Ureter (tissue), 1 donor: ENCODE results near the gene LRRC63. TPM values are rescaled to one million over a fixed set of nuclear protein-coding genes. Genes with fewer than 3 reads are reported as not detected.
"Not testable (repeated sequence)": the region's sequence is repeated elsewhere in the genome, so short reads cannot be mapped to it uniquely, and the experiment has no call there.

Experiments
- DNase-seq: peaks from one replicate; pipeline ENCODE4 v3.0.0-alpha.2; 2020; ENCODE audit warnings: low spot score
- total RNA-seq: library from RNA; stranded (reverse); gene quantifications from one replicate; pipeline ENCODE4 v1.2.4, GENCODE V29; 2023
- donor health status: DM: yes; HTN: yes; CAD: no.

Gene LRRC63
- total RNA-seq, 1 donor from 2014 or later, result 0.83 TPM

- DNase-seq, result no peak
Observed at GRCh38 chr13:46265292-46265691, 53.6 kb downstream of the LRRC63 start.

GRCh38 chr13:46267166-46267565 is 55.4 kb downstream of the LRRC63 start:
- DNase-seq, result no peak

- DNase-seq, result no peak
Observed at GRCh38 chr13:46270416-46270815, 58.7 kb downstream of the LRRC63 start.

- DNase-seq, result no peak
Observed at GRCh38 chr13:46274094-46274698, 62.5 kb downstream of the LRRC63 start.

- no peak for DNase-seq
Observed at GRCh38 chr13:46278474-46278873, 66.7 kb downstream of the LRRC63 start.

- no peak for DNase-seq
Observed at GRCh38 chr13:46281779-46282178, 70.1 kb downstream of the LRRC63 start.

GRCh38 chr13:46283912-46284824 is 72.4 kb downstream of the LRRC63 start:
- DNase-seq, result not testable (repeated sequence)

GRCh38 chr13:46286972-46287371 is 75.2 kb downstream of the LRRC63 start:
- DNase-seq, result no peak

- no peak for DNase-seq
Observed at GRCh38 chr13:46288570-46289259, 77.0 kb downstream of the LRRC63 start.

DNA sequence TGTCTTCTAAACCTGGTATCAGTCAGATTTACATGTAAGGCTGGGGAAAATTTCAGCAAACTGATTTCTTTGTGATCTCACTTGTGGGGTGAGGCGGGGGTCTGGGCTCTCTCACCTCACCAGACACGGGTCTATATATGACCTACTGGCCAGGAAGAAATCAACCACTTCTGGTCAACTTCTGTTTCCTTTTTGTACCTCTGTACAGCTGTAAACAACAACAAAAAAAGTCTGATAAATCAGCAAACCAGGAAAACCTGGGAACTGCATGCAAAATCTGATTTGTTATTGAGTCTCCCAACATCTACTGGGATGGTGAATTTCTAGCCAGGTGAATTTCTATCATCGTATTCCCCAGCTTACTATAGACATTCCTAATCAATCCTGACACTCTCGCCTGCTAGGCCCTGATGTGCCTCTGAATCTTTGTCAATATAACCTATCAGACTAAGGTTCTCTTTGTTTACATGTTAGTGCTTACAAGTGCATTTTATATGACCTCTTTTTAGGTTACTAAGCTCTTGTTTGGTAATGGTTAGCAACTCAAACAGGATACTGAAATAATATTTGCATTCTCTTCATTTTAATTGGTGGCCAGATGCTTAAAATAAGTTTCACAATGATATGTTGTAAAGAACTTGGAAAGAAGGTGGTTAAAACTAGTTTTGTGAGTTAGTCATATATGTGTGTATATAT is 77.7 kb downstream of the LRRC63 start:
- DNase-seq, result no peak

DNA sequence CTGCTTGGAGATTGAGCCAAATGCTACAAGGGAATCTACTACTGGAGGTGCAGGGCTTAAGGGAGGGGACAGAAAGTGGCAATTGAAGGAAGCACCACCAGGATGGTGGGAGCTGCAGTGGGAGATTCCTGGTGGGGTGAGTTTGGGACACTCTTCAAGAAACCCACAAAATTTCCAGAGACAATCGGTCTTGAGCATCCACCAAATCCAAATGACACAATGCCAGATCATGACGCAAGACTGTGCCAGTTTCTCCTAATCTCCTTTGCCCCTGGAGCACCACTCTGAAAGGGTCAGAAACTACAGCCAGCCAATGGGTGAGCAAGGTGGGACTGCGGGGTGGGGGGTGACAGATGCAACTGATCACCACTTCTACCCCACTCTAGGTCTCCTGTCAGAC is 78.7 kb downstream of the LRRC63 start:
- no peak for DNase-seq

- DNase-seq, result no peak
Observed at GRCh38 chr13:46293436-46293835, 81.7 kb downstream of the LRRC63 start.

GRCh38 chr13:46295491-46296114 is 83.9 kb downstream of the LRRC63 start:
- no peak for DNase-seq

- no peak for DNase-seq
Observed at GRCh38 chr13:46296115-46296822, 84.5 kb downstream of the LRRC63 start.

GRCh38 chr13:46296921-46297320 is 85.2 kb downstream of the LRRC63 start:
- DNase-seq, result no peak

- DNase-seq, result no peak
Observed at GRCh38 chr13:46297361-46297811, 85.7 kb downstream of the LRRC63 start.

DNA sequence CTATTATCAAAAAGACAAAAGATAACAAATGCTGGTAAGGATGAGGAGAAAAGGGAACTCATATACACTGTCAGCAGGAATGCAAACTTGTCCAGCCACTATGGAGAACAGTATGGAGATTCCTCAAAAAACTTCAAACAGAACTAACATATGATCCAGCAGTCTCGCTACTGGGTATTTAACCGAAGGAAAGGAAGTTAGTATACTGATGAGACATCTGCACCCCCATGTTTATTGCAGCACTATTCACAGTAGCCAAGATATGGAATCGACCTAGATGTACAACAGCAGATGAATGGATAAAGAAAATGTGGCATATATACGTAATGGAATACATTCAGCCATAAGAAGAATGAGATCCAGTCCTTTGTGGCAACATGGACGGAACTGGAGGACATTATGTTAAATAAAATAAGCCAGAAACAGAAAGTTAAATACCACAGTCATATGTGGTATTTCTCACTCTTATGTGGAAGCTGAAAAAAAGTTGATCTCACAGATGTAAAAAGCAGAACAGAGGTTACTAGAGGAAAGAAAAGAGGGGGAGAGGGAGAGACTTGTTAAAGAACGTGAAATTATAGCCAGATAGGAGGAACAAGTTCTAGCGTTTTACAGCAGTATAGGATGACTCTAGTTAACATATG is 92.1 kb downstream of the LRRC63 start:
- DNase-seq, result no peak

DNA sequence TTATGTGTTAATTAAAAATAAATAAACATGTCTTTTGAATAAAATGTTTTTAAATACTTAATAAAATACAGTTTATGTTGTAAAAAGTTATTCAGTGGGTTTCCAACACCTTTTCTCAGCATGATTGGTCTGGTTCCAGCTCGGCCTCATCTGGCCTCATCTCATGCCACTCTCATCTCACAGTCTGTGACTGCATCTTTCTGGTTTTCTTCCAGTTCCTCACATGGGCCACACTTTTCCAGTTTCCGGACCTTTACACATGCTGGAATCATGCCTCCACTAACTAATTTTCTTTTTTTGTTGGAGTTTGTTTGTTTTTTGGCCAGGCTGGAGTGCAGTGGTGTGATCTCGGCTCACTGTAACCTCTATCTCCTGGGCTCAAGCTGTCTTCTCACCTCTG is 92.8 kb downstream of the LRRC63 start:
- no peak for DNase-seq

- no peak for DNase-seq
Observed at GRCh38 chr13:46307554-46307953, 95.8 kb downstream of the LRRC63 start.

GRCh38 chr13:46310066-46310465 is 98.3 kb downstream of the LRRC63 start:
- DNase-seq, result no peak
